Loucy (cell line): ENCODE data around the gene TMEM208.

Experiments used
- CTCF ChIP-seq: fragments of 200-600 bp; sonication (generic); conservative IDR thresholded peaks from 2 replicates; pipeline ENCODE4 v1.5.1; 2014; ENCODE audit warnings: mild to moderate bottlenecking, antibody characterized with exemption, low read length
- EZH2phosphoT487 ChIP-seq: fragments of 200-600 bp; IDR thresholded peaks from 2 replicates; pipeline ENCODE4 v1.6.1; 2018; ENCODE audit warnings: antibody characterized with exemption, mild to moderate bottlenecking, moderate library complexity, borderline replicate concordance

- TF ChIP-seq CTCF (no peak), EZH2phosphoT487 (no peak)
These were observed 21.1 kb downstream of the TMEM208 start for GRCh38 chr16:67248073-67248400.
